IPS-18a (cell line): ENCODE results near the gene PNPLA2.

ENCODE experiments used
- H3K27ac ChIP-seq: one replicate; pipeline ENCODE4 v1.5.1; 2013; ENCODE audit warnings: low read length
- H3K27me3 ChIP-seq: one replicate; pipeline ENCODE4 v1.6.1; 2013; ENCODE audit warnings: mild to moderate bottlenecking, low read length; ENCODE audit not compliant: control insufficient read depth, insufficient read depth
- H3K36me3 ChIP-seq: one replicate; pipeline ENCODE4 v1.6.1; 2013; ENCODE audit warnings: low read depth, low read length; ENCODE audit not compliant: control insufficient read depth
- H3K4me1 ChIP-seq: one replicate; pipeline ENCODE4 v1.6.1; 2013; ENCODE audit warnings: low read depth, low read length; ENCODE audit not compliant: control insufficient read depth
- H3K4me3 ChIP-seq: one replicate; pipeline ENCODE4 v1.5.1; 2013; ENCODE audit warnings: low read length
- H3K9ac ChIP-seq: one replicate; pipeline ENCODE4 v1.6.1; 2013; ENCODE audit warnings: mild to moderate bottlenecking, low read length, moderate library complexity
- H3K9me3 ChIP-seq: one replicate; pipeline ENCODE4 v1.6.1; 2013; ENCODE audit warnings: low read depth, low read length; ENCODE audit not compliant: control insufficient read depth

Gene PNPLA2

DNA sequence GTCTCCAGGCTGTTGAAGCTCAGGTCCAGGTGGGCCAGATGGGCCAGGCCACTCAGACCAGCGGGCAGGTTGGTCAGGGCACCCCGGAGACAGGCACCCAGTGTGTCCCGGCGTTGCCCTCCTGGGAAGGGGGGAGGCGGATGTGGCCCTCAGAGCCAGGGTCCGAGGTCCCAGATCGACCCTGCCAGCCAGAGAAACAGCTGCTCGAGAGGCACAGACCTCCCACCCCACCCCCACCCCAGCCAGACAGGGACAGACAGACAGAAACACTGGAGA, 15.3 kb upstream of the PNPLA2 start:
- Histone ChIP-seq H3K4me1 (peaks cover 5% of the 10 kb centered on the region), H3K27ac (no peak overlapping the region), H3K27me3 (no peaks in the 10 kb centered on the region), H3K9me3 (no peaks in the 10 kb centered on the region), H3K9ac (no peak overlapping the region), H3K4me3 (no peak overlapping the region), H3K36me3 (peaks cover 5% of the 10 kb centered on the region)

DNA sequence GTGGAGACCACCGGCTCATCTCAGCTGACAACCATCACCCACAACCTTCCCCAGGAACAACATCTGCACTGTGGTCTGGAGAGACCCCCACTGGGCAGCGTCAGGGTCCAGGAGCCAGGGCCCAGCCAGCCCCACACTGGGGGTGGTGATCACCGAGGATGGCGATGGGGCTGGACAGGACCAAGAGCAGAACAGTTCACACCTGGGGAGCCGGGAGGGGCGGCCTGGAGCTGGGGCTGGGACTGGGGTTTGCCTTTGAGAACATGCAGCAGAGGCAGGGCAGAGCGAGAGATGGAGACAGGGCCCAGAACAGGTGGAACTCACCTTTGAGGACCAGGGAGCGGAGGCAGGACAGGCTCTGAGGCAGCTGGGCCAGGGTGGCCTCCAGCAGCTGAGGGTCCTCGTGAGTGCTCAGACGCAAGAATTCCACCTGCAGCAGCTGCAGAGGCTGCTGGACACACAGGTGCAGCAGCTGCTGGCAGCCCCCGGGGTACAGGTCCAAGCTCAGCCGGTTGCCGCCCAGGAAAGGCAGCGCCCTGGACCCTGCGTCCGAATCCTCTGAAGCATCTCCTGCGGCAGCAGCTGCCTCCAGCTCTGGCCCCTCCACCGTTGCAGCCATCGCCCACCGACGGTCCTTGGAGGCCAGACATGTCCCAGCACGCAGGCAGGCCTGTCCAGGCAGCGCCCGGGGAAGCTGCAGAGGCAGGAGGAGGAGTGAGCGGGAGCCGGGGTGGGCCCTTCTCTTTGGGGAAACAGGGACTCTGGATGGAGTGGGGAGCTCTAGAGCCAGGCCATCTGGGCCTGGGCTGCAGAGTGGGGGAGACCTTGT, 14.7 kb upstream of the PNPLA2 start:
- Histone ChIP-seq H3K4me3 (peak overlapping the region; percentile 66), H3K9me3 (no peaks in the 10 kb centered on the region), H3K9ac (peak overlapping the region; percentile 45), H3K27ac (no peak overlapping the region), H3K4me1 (peaks cover 5% of the 10 kb centered on the region), H3K36me3 (peaks cover 5% of the 10 kb centered on the region), H3K27me3 (no peaks in the 10 kb centered on the region)

DNA sequence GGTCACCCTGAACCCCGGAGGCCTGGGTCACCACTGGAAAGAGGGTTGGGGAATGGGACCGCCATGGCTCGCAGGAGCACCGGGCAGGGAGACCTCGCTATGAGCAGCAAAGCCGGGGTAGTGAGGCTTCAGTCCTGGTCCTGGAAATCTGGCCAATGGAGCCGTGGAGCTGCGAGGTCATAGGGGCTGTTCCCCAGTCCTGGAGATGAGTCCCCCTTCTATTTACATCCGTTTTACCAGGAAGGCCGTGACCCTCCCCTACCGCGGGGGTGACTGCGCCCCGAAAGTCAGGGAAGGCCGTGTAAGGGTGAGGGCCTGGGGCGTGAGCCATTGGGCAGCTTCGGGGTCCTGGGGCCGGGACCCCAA, 14.1 kb upstream of the PNPLA2 start:
- H3K9me3 ChIP-seq, result no peaks in the 10 kb centered on the region
- H3K27me3 ChIP-seq, result no peaks in the 10 kb centered on the region
- peak overlapping the region; percentile 66 for H3K4me3 ChIP-seq
- peak overlapping the region; percentile 45 for H3K9ac ChIP-seq
- H3K4me1 ChIP-seq, result peaks cover 5% of the 10 kb centered on the region
- H3K36me3 ChIP-seq, result peaks cover 5% of the 10 kb centered on the region
- no peak overlapping the region for H3K27ac ChIP-seq

DNA sequence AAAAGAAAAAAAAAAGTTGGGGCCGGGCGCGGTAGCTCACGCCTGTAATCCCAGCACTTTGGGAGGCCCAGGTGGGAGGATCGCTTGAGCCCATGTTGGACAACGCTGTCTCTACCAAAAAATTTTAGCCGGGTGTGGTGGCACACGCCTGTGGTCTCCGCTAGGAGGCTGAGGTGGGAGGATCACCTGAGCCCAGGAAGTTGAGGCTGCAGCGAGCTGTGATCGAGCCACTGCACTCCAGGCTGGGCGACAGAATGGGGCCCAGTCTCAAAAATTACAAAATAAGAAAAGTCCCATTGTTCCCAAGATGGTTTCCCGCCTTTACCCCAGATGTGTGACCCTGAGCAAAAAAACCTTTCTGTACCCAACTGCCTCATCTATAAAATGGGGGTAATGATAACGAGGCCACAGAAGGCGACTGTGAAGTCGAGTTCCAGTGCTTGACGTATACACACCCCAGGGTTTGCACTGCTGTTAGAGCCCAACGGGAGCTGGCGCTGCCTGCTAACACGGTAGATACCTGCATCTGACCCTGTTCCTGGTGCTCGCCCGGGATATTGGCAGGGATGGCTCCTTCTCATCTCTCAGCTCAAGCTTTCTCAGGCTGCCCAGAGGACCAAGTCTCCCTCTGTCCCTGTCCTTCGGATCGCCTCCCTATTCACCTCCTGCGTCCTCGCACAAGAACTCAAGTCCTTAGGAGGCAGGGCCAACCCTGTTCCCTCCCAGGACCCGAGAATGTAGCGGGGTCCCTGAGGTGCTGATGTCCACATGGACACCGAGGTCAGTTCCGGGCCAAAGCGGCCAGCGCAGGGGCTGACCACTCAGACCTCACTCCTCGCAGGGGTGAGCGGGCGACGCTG, 10.1 kb upstream of the PNPLA2 start:
- H3K36me3 ChIP-seq, result peaks cover 27% of the 10 kb centered on the region

DNA sequence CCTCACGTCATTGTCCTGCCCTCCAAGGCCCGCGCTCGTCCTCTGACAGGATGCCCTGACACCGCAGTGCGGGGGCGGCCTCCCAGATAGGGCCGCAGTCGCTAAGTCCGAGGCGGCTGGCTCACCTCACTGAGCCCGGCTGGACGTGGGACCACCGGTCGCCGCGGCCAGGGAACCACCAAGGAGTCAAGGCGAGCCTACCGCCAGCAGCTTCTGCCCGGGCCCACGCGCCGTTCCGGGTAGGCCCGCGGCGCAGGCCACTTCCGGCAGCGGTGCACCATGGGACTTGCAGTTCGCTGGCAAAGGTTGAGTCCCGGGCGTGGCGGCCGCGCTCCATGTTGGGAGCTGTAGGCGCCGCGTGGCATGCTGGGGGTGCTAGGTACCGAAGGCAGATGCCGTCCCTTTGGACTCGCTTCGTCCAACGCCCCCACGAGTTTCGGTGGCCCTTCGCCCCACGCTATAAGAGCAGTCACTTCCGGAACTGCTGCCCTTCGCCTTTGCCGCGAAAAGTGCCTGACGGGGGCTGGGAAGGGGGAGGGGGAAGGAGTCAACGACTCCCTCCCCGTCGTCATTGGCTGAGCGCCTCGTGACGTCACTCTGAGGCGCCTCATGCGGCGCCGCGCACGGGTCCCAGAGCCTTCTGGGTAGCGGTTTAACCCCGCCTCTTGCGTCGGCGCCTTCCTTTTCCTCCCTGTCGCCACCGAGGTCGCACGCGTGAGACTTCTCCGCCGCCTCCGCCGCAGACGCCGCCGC, 9.3 kb upstream of the PNPLA2 start, which contains the start of gene RPLP2:
RPLP2 (plus strand) TSS at position 681 of the 753 bp plus-strand sequence. CDS start 268 bp downstream, outside the sequence.
- H3K4me3 ChIP-seq, result peak within 1 kb of the TSS; percentile 92
- H3K9ac ChIP-seq, result peak within 1 kb of the TSS; percentile 92
- peaks cover 27% of the 10 kb centered on the region for H3K36me3 ChIP-seq
- peak within 1 kb of the TSS; percentile 99 for H3K27ac ChIP-seq
- H3K9me3 ChIP-seq, result no peaks in the 10 kb centered on the region
- no peaks in the 10 kb centered on the region for H3K27me3 ChIP-seq
- H3K4me1 ChIP-seq, result peaks cover 3% of the 10 kb centered on the region

More for the DNA sequence above, 10.1 kb upstream of the PNPLA2 start:
- Histone ChIP-seq H3K4me1 (peaks cover 5% of the 10 kb centered on the region), H3K27me3 (no peaks in the 10 kb centered on the region), H3K9ac (peak overlapping the region; percentile 92), H3K9me3 (no peaks in the 10 kb centered on the region), H3K4me3 (peak overlapping the region; percentile 92), H3K27ac (peak overlapping the region; percentile 99)

DNA sequence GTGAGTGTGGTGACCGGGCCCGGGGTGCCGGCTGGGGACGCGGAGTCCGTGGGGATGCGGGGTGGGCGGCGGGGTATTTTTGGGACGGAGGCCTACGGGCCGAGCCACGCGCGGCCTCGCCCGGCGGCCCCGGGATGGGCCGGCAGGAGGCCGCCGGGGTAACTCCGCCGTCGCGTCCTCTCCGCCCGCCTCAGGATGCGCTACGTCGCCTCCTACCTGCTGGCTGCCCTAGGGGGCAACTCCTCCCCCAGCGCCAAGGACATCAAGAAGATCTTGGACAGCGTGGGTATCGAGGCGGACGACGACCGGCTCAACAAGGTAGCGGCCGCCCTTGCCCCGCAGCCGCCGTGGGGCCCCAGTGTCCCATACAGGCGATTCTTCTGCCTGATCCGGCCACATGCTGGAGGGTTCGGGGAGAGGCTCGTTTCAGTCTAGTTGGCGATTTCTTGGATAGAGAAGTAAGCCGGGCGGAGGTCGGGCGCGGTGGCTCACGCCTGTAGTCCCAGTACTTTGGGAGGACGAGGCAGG, 8.6 kb upstream of the PNPLA2 start:
- Histone ChIP-seq H3K9me3 (no peaks in the 10 kb centered on the region), H3K27ac (peak overlapping the region; percentile 44), H3K9ac (peak overlapping the region; percentile 92), H3K4me1 (no peaks in the 10 kb centered on the region), H3K27me3 (no peaks in the 10 kb centered on the region), H3K4me3 (peak overlapping the region; percentile 92), H3K36me3 (peaks cover 27% of the 10 kb centered on the region)

DNA sequence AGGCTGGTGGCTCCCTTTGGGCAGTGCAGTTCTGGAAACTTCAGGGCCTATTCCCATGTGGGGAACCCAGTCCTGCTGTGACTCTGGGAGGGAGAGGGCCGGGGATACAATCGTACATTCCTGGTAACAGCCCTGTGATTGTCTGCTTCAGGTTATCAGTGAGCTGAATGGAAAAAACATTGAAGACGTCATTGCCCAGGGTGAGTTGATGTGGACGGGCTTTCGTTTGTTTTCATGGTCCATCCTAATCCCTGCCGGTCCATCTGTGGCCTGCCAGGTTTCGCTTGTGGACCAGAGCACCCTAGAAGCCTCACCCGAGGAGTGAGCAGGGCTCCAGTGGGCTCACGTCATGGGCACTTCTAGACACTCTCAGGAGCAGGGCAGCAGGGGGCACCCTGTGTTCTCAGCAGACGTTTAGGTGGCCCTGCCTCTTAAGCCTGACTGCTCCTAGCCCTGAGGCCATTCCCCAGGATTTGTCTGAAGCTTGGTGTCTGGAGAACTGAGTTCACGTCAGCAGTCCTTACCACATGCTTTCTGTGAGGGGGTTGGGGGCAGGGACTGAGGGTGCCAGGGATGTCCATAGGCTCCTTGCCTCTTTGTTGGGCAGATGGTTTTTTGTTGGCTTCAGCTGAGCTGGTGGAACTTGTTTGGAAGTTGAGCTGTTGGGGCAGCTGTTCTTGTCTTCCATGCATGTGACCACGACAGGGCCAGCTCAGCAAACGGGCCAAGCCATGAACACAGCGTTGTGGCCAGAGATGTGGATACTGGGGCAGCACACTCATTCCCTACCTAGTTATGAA, 7.1 kb upstream of the PNPLA2 start:
- Histone ChIP-seq H3K4me3 (peak overlapping the region; percentile 92), H3K27ac (no peak overlapping the region), H3K4me1 (no peaks in the 10 kb centered on the region), H3K9ac (peak overlapping the region; percentile 92), H3K36me3 (peaks cover 27% of the 10 kb centered on the region), H3K27me3 (no peaks in the 10 kb centered on the region), H3K9me3 (no peaks in the 10 kb centered on the region)

DNA sequence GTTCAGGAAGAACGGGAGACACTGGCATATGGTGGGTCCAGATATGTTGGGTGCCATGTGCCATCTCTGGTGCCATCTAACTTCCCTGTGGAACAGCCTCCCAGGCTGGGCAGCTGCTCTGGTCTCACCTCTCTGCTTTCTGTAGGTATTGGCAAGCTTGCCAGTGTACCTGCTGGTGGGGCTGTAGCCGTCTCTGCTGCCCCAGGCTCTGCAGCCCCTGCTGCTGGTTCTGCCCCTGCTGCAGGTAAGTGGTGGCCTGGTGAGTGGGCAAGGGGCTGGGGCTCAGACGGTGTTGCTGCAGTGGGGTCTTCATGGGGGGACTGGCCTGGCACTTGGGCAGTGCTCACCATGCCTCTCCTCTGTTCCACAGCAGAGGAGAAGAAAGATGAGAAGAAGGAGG, 6.3 kb upstream of the PNPLA2 start:
- H3K27me3 ChIP-seq, result no peaks in the 10 kb centered on the region
- H3K4me1 ChIP-seq, result no peaks in the 10 kb centered on the region
- no peaks in the 10 kb centered on the region for H3K9me3 ChIP-seq
- no peak overlapping the region for H3K9ac ChIP-seq
- peaks cover 27% of the 10 kb centered on the region for H3K36me3 ChIP-seq
- H3K4me3 ChIP-seq, result no peak overlapping the region
- no peak overlapping the region for H3K27ac ChIP-seq

DNA sequence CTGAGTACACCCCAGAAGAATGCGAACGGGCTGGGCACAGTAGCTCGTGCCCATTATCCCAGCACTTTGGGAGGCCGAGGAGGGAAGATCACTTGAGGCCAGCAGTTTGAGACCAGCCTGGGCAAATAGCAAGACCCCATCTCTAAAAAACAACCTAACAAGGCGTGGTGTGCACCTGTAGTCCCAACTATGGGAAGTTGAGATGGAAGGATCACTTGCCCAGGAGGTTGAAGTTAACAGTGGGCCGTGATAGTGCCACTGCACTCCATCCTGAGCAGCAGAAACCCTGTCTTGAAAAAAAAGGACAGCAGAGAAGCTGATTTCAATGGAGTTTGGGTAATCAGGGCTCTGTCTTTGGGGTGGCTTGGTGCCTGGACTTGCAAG, 5.7 kb upstream of the PNPLA2 start:
- no peak overlapping the region for H3K4me3 ChIP-seq
- no peaks in the 10 kb centered on the region for H3K9me3 ChIP-seq
- no peak overlapping the region for H3K9ac ChIP-seq
- H3K27ac ChIP-seq, result no peak overlapping the region
- H3K27me3 ChIP-seq, result no peaks in the 10 kb centered on the region
- H3K4me1 ChIP-seq, result no peaks in the 10 kb centered on the region
- H3K36me3 ChIP-seq, result peaks cover 27% of the 10 kb centered on the region

DNA sequence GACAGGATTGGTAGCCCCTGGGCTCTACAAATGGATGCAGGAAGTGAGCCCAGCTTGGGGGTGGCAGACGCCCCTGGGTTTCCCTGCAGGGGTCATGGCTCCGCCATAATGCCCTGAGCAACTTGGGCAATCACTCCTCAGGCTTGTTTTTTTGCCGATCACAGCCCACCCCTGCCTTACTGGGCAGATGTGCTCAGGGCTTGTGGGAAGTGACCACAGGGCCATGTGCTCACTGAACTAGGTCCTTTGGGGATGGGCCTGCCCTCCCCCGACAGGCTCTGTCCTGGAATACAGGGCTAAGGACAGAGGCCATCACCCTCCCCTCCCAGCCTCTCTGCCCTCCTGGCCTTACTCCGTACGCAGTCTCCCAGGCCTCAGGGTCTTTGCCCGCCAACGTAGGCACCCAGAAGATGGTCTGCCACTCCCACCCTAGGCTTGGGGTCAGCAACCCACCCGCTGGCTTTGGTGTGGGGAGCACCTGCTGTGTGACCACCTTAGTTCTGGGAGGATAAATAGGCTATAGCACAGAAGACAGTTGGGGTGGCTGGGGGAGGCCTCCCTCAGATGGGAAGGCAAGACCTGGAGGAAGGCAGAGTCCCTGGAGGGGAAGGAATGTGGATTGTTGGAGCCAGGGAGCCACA, 5.1 kb upstream of the PNPLA2 start:
- H3K27me3 ChIP-seq, result no peaks in the 10 kb centered on the region
- no peaks in the 10 kb centered on the region for H3K9me3 ChIP-seq
- H3K4me3 ChIP-seq, result no peak overlapping the region
- H3K27ac ChIP-seq, result no peak overlapping the region
- no peak overlapping the region for H3K9ac ChIP-seq
- peaks cover 3% of the 10 kb centered on the region for H3K4me1 ChIP-seq
- H3K36me3 ChIP-seq, result peaks cover 27% of the 10 kb centered on the region
